ENCODE measurements around the gene POLR3H. TPM values are rescaled to one million over a fixed set of nuclear protein-coding genes. Genes with fewer than 3 reads are reported as not detected.

POLR3H gene
- total RNA-seq, 1 experiment from 2014 or later, result 47.6 TPM

DNA sequence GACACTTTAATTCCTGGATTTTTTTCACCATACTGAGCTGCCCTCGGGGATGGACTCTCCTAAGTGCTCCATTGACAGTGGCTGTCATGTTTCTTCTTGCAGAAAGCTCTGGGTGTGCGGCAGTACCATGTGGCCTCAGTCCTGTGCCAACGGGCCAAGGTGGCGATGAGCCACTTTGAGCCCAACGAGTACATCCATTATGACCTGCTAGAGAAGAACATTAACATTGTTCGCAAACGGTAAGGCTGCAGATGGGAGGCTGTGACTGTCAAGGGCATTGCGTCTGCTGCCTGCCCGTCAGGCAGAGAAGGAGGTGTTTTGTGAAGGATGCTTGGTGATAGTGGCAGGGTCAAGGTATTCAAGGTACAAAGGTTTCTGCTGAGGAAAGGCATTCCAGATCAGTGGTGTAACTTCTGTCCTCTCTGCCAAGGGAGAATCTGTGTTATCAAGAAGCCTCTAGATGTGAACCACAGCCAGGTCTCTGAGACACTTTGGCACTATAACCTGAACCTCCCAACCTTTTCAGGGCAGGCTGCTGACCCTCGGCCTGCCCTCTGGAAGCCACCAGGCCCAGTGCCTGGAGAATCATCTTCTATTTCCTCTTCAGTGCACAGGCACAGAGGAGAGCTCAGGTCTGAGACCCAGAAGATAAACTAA is 44.5 kb downstream of the POLR3H start:
- DNase-seq, result no peak
- intact Hi-C loops (cut with micrococcal nuclease; ENCODE audit: unreplicated experiment), result no loop called here
- no peaks in the 10 kb centered on the region for H3K9me2 ChIP-seq (ENCODE audit: insufficient read depth)
- H3F3A ChIP-seq (ENCODE audit: insufficient read depth, low read depth), result peaks cover 10% of the 10 kb centered on the region
- no peak overlapping the region for H3K27ac ChIP-seq
- peaks cover 34% of the 10 kb centered on the region for H3K79me2 ChIP-seq (ENCODE audit: low read depth)
- TF ChIP-seq, protein P1, sequence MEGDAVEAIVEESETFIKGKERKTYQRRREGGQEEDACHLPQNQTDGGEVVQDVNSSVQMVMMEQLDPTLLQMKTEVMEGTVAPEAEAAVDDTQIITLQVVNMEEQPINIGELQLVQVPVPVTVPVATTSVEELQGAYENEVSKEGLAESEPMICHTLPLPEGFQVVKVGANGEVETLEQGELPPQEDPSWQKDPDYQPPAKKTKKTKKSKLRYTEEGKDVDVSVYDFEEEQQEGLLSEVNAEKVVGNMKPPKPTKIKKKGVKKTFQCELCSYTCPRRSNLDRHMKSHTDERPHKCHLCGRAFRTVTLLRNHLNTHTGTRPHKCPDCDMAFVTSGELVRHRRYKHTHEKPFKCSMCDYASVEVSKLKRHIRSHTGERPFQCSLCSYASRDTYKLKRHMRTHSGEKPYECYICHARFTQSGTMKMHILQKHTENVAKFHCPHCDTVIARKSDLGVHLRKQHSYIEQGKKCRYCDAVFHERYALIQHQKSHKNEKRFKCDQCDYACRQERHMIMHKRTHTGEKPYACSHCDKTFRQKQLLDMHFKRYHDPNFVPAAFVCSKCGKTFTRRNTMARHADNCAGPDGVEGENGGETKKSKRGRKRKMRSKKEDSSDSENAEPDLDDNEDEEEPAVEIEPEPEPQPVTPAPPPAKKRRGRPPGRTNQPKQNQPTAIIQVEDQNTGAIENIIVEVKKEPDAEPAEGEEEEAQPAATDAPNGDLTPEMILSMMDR (conservative IDR thresholded peaks at IDR 0.05), result no peak
- TF ChIP-seq EZH2 (IDR thresholded peaks at IDR 0.05; ENCODE audit: low read depth), result no peak
- BruUV-seq (replicated peaks), result no TSS peak
- CTCF ChIA-PET, result no interaction called here
- 0 out of 2 replicates have a peak, but pooled peaks cover 12% of the 10 kb centered on the region for H3K36me3 ChIP-seq (ENCODE audit: low read depth)
- H3K9me3 ChIP-seq (ENCODE audit: insufficient read depth, low read depth), result no peaks in the 10 kb centered on the region
- no peaks in the 10 kb centered on the region for H3K4me1 ChIP-seq (replicated peaks; ENCODE audit: insufficient read depth)
- H2AFZ ChIP-seq, result no peak overlapping the region
- no peak overlapping the region for H3K4me2 ChIP-seq
- peaks cover 20% of the 10 kb centered on the region for H4K20me1 ChIP-seq (ENCODE audit: insufficient read depth)
- H3K27me3 ChIP-seq (ENCODE audit: insufficient read depth, low read depth), result no peaks in the 10 kb centered on the region
- POLR2A ChIA-PET (ENCODE audit: unreplicated experiment), result no interaction called here
- H3K4me3 ChIP-seq, result no peak overlapping the region

DNA sequence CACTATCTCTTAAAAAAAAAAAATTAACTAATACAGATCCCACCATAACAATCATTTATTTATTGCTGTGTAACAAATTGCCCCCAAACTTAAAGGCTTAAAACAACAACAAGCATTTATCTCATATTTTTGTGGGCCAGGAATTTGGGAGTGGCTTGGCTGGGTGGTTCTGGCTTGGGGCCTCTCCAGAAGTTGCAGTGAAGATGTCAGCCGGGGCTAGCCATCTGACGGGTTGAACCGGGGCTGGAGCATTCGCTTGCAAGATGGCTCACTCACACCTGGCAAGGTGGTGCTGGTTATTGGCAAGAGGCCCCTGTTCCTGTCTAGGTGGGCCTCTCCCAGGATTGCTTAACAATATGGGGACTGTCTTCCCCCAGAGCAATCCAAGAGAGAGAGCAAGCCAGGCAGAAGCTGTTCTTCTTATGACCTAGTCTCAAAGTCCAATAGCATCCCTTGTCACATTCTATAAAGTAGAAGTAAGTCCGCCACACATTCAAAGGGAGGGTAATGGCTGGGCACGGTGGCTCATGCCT is 45.9 kb downstream of the POLR3H start:
- Histone ChIP-seq H3K79me2 (ENCODE audit: low read depth) (peaks cover 47% of the 10 kb centered on the region), H3K4me3 (no peak overlapping the region), H3K4me2 (no peak overlapping the region), H4K20me1 (ENCODE audit: insufficient read depth) (peaks cover 28% of the 10 kb centered on the region), H3K4me1 (replicated peaks; ENCODE audit: insufficient read depth) (no peaks in the 10 kb centered on the region), H3F3A (ENCODE audit: insufficient read depth, low read depth) (peaks cover 10% of the 10 kb centered on the region), H3K27ac (no peak overlapping the region), H3K36me3 (ENCODE audit: low read depth) (0 out of 2 replicates have a peak, but pooled peaks cover 12% of the 10 kb centered on the region), H3K9me3 (ENCODE audit: insufficient read depth, low read depth) (no peaks in the 10 kb centered on the region), H3K9me2 (ENCODE audit: insufficient read depth) (no peaks in the 10 kb centered on the region), H3K27me3 (ENCODE audit: insufficient read depth, low read depth) (no peaks in the 10 kb centered on the region), H2AFZ (no peak overlapping the region)
- intact Hi-C loops (cut with micrococcal nuclease; ENCODE audit: unreplicated experiment), result no loop called here
- DNase-seq, result no peak
- ChIA-PET POLR2A (ENCODE audit: unreplicated experiment) (no interaction called here), CTCF (no interaction called here)
- no TSS peak for BruUV-seq (replicated peaks)
- TF ChIP-seq, protein P1 (conservative IDR thresholded peaks at IDR 0.05), result no peak
- no peak for TF ChIP-seq EZH2 (IDR thresholded peaks at IDR 0.05; ENCODE audit: low read depth)

DNA sequence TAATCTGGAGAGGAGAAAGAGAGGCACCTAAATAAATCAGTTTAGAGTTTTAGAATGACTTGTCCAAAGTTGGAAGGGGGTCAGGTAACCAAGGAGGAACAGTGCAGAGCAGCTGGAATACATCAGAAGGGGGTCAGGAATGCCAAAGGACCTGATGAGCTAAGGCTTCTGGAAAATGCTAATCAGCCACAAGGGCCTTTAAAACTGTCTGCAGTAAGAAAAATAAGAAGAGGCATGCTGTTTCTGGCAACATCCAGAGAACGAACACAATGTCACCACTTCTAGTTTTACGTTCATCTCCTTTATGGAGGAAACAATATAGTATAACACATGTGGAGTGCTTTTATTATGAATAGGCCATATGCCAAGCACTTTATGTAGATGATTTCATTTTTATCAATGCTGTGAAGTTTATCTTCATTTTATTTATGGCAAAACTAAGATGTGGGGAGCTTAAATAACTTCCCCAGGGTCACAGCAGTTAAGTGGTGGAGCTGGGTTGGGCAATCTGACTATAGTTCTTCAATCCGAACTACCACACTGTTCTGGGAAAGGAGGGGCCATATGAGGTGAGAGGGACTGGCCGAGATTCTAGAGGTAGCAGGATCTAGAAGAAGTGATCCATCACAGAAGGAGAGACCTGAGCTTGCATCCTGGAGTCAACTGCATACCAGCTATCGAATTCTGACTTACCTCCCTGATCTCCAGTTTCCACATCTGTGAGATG is 52.7 kb downstream of the POLR3H start:
- Histone ChIP-seq H4K20me1 (ENCODE audit: insufficient read depth) (peaks cover 71% of the 10 kb centered on the region), H3K27ac (no peak overlapping the region), H3K27me3 (ENCODE audit: insufficient read depth, low read depth) (no peaks in the 10 kb centered on the region), H3F3A (ENCODE audit: insufficient read depth, low read depth) (peaks cover 4% of the 10 kb centered on the region; the same call in 1 of the 2 replicates), H2AFZ (no peak overlapping the region), H3K79me2 (ENCODE audit: low read depth) (peaks cover 87% of the 10 kb centered on the region), H3K4me2 (no peak overlapping the region), H3K9me2 (ENCODE audit: insufficient read depth) (no peaks in the 10 kb centered on the region), H3K36me3 (ENCODE audit: low read depth) (no peaks in the 10 kb centered on the region), H3K4me3 (no peak overlapping the region), H3K9me3 (ENCODE audit: insufficient read depth, low read depth) (no peaks in the 10 kb centered on the region), H3K4me1 (replicated peaks; ENCODE audit: insufficient read depth) (no peaks in the 10 kb centered on the region)
- no peak for TF ChIP-seq EZH2 (IDR thresholded peaks at IDR 0.05; ENCODE audit: low read depth)
- TF ChIP-seq, protein P1 (conservative IDR thresholded peaks at IDR 0.05), result no peak
- intact Hi-C loops (cut with micrococcal nuclease; ENCODE audit: unreplicated experiment), result no loop called here
- BruUV-seq (replicated peaks), result no TSS peak
- ChIA-PET CTCF (no interaction called here), POLR2A (ENCODE audit: unreplicated experiment) (interaction anchor here (0.6 kb wide), 1 partner anchor 544 kb away, joined by 3 read pairs; no protein-coding TSS in a partner anchor)
- DNase-seq, result no peak

Measured in PC-9 (cell line).